ENCODE results near the gene FAF1.
"Not testable (repeated sequence)": the region's sequence is repeated elsewhere in the genome, so short reads cannot be mapped to it uniquely, and the experiment has no call there.

The FAF1 gene

DNA sequence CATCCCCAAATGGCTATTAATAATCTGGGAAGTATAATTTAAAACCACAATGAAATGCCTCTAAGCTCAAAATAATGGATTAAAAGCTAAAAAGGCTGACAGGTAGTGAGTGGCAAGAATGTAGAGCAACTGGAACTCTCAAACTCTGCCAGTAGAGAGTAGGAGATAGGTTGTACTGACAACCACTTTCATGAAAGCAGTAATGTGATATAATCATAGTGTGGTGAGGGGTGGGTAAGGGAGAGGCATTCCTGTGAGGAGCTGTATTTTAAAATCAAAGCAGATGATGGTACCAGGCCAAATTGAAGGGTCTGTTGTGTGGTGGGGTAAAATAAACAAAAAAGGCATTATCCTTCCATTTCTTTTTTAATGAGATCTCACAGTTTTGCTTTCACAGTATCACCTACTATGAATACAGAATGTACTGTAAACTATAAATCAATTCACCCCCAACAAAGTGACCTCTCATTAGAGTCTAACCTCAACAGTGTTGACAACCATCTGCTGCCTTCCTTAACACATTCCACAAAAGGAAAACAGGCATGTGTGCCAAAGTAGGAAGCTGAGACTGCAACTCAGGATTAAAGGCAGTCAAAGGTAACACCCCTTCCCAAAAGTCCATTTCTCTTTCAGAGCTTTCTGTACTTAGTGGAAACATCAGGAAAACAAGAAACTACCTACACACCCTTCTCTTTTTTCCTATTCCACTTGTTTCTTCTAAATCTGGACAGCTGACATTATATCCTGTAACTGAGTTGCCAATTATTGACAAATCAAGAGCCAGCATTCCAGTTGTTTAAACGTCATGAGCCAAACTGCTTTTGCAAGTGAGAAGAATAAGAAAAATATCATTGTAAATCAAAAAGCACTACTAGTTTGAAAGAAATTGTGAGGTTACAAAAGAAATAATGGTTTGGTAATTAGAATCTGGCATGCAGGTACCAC is 130.8 kb downstream of the FAF1 start:
- peaks cover 21% of the 10 kb centered on the region for H3K36me3 Mint-ChIP-seq (ENCODE audit: low read depth)
- no peak overlapping the region for H3K27ac Mint-ChIP-seq

DNA sequence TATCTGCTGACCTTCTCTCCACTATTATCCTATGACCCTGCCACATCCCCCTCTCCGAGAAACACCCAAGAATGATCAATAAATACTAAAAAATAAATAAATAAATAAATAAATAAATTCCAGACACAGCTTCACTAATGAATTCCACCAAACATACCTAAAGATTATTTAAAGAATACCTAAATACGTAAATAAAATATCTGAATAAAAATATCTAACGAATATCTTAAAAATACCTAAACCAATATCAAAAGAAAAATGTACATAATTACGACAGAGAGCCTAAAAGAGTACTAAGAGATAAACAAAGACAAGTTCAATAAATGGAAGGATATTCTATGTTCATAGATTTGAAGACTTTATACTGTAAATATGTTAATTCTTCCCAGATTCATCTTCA is 132.5 kb downstream of the FAF1 start:
- Mint-ChIP-seq H3K27me3 (ENCODE audit: low read depth) (no peaks in the 10 kb centered on the region), H3K4me3 (no peak overlapping the region), H3K27ac (no peak overlapping the region), H3K9me3 (peaks cover 19% of the 10 kb centered on the region), H3K36me3 (ENCODE audit: low read depth) (peaks cover 7% of the 10 kb centered on the region), H3K4me1 (no peaks in the 10 kb centered on the region)
- TF ChIP-seq, protein P1, sequence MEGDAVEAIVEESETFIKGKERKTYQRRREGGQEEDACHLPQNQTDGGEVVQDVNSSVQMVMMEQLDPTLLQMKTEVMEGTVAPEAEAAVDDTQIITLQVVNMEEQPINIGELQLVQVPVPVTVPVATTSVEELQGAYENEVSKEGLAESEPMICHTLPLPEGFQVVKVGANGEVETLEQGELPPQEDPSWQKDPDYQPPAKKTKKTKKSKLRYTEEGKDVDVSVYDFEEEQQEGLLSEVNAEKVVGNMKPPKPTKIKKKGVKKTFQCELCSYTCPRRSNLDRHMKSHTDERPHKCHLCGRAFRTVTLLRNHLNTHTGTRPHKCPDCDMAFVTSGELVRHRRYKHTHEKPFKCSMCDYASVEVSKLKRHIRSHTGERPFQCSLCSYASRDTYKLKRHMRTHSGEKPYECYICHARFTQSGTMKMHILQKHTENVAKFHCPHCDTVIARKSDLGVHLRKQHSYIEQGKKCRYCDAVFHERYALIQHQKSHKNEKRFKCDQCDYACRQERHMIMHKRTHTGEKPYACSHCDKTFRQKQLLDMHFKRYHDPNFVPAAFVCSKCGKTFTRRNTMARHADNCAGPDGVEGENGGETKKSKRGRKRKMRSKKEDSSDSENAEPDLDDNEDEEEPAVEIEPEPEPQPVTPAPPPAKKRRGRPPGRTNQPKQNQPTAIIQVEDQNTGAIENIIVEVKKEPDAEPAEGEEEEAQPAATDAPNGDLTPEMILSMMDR (IDR thresholded peaks at IDR 0.05; ENCODE audit: unreplicated experiment in 3 of 3), result no peak

More for the DNA sequence above, 130.8 kb downstream of the FAF1 start:
- TF ChIP-seq, protein P1 (IDR thresholded peaks at IDR 0.05; ENCODE audit: unreplicated experiment in 3 of 3), result no peak
- Mint-ChIP-seq H3K9me3 (peaks cover 28% of the 10 kb centered on the region), H3K4me3 (no peak overlapping the region), H3K27me3 (ENCODE audit: low read depth) (no peaks in the 10 kb centered on the region), H3K4me1 (no peaks in the 10 kb centered on the region)

DNA sequence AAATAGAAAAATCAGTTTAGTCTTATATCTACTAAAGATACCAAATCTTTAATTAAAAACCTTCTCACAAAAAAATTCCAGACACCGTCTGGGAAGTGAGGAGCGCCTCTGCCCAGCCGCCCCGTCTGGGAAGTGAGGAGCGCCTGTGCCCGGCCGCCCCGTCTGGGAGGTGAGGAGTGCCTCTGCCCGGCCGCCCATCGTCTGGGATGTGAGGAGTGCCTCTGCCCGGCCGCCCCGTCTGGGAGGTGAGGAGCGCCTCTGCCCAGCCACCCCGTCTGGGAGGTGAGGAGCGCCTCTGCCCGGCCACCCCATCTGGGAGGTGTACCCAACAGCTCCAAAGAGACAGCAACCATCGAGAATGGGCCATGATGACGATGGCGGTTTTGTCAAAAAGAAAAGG is 133.3 kb downstream of the FAF1 start:
- not testable (repeated sequence) for H3K27ac Mint-ChIP-seq; H3K36me3 Mint-ChIP-seq (ENCODE audit: low read depth); H3K27me3 Mint-ChIP-seq (ENCODE audit: low read depth); H3K4me3 Mint-ChIP-seq; H3K4me1 Mint-ChIP-seq
- peaks cover 15% of the 10 kb centered on the region for H3K9me3 Mint-ChIP-seq

DNA sequence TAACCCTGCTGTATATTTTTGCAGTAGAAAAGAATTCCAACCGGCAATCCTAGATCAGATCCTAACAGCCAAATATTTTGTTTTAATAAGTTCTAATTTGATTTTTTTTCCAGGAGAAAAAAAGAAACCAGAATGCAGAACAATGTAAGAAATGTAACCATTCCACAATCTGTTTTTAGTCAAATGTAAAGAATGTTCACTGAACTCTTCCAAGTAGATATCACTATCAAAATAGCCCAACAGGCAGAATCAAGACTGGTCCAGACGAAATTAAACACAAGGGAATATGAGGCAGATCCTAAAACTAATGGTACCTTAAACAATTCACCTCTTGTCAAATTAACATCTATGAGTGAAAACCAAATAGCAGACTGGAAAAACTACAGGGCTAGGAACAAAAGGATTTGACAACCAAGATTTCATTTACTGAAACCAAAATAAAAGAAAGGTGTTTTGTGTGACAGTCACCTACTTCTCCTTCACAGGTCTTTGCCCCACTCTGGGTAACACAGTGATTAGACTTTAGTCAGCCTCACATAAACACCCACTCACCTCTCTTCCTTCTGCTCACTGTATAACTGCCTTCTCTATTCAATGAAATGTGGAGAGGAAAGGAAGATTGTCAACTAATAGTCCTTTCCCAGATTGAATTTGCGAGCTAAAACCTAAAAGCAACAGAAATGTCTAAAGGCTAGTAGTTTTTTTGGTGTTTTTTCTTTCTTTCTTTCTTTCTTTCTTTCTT is 137.9 kb downstream of the FAF1 start:
- H3K36me3 Mint-ChIP-seq (ENCODE audit: low read depth), result peaks cover 3% of the 10 kb centered on the region
- H3K27ac Mint-ChIP-seq, result no peak overlapping the region
- H3K4me3 Mint-ChIP-seq, result no peak overlapping the region
- H3K27me3 Mint-ChIP-seq (ENCODE audit: low read depth), result no peaks in the 10 kb centered on the region
- TF ChIP-seq, protein P1 (IDR thresholded peaks at IDR 0.05; ENCODE audit: unreplicated experiment in 3 of 3), result no peak
- H3K4me1 Mint-ChIP-seq, result no peaks in the 10 kb centered on the region
- H3K9me3 Mint-ChIP-seq, result peaks cover 2% of the 10 kb centered on the region

DNA sequence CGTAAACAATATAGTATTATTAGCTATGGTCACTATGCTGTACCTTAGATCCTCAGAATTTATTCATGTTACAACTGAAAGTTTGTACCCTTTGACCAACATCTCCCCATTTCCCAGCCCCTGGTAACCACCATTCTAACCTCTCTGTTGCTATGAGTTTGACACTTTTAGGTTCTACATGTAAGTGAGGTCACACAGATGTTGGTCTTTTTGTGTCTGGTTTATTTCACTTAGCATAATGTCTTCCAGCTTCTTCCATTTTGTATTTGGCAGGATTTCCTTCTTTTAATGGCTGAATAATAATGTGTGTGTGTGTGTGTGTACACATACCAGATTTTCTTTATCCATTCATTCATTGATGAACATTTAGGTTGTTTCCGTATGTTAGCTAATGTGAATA is 139.5 kb downstream of the FAF1 start:
- Mint-ChIP-seq H3K4me1 (no peaks in the 10 kb centered on the region), H3K36me3 (ENCODE audit: low read depth) (peaks cover 4% of the 10 kb centered on the region), H3K9me3 (peaks cover 5% of the 10 kb centered on the region), H3K4me3 (no peak overlapping the region), H3K27ac (no peak overlapping the region), H3K27me3 (ENCODE audit: low read depth) (no peaks in the 10 kb centered on the region)
- TF ChIP-seq, protein P1 (IDR thresholded peaks at IDR 0.05; ENCODE audit: unreplicated experiment in 3 of 3), result no peak

DNA sequence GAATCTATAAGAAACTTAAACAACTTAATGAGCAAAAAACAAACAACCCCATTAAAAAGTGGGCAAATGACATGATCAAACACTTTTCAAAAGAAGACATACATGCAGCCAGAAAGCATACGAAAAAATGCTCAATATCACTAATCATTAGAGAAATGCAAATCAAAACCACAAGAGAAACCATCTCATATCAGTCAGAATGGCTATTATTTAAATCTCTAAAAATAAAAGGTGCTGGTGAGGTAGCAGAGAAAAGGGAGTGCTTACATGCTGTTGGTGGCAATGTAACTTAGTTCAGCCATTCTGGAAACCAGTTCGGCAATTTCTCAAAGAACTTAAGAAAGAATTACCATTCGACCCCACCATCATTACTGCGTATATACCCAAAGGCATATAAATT is 147.7 kb downstream of the FAF1 start:
- TF ChIP-seq, protein P1 (IDR thresholded peaks at IDR 0.05; ENCODE audit: unreplicated experiment in 3 of 3), result no peak
- no peaks in the 10 kb centered on the region for H3K4me1 Mint-ChIP-seq
- H3K36me3 Mint-ChIP-seq (ENCODE audit: low read depth), result peaks cover 16% of the 10 kb centered on the region
- no peak overlapping the region for H3K27ac Mint-ChIP-seq
- H3K4me3 Mint-ChIP-seq, result no peak overlapping the region
- peaks cover 34% of the 10 kb centered on the region for H3K9me3 Mint-ChIP-seq
- H3K27me3 Mint-ChIP-seq (ENCODE audit: low read depth), result no peaks in the 10 kb centered on the region

Data from nephron (organoid).